HepG2 (cell line): ENCODE results near the gene TMEM35B. TPM values are rescaled to one million over a fixed set of nuclear protein-coding genes. Genes with fewer than 3 reads are reported as not detected.

Experiments used
- ATAC-seq: fragments of 200-7000 bp; cut with Tn5 transposase; 3 replicates; pipeline ENCODE4 v1.9.1; 2020; ENCODE audit warnings: mild to moderate bottlenecking, moderate library complexity
- BruUV-seq: library from RNA; stranded (reverse); fragments of 400-500 nt; replicated peaks from 2 replicates; lab custom pipeline; 2021; lab: Mats Ljungman, UMichigan
- CTCF ChIA-PET: fragments of 300-600 bp; formaldehyde crosslinking; extraction: SDS; loops from one replicate; lab custom pipeline; 2021; ENCODE audit warnings: low total read pairs, inconsistent platforms, low intra/inter-chr PET ratio; lab: Yijun Ruan, JAX
- POLR2A ChIA-PET: fragments of 350-600 bp; sonication (Branson Sonifier 250); formaldehyde crosslinking; loops from one replicate; lab custom pipeline; 2020; ENCODE audit warnings: antibody characterized with exemption, inconsistent platforms; lab: Yijun Ruan, JAX
- DNase-seq: peaks from one replicate; pipeline ENCODE4 v3.0.0-alpha.2; 2015; ENCODE audit warnings: low spot score
- FAIRE-seq: peaks from 3 replicates; lab custom pipeline; 2011; peaks lifted over from hg19 to GRCh38; lab: Jason Lieb, UNC
- H2AFZ ChIP-seq: one replicate; pipeline ENCODE4 v1.6.1; 2011; ENCODE audit warnings: low read length, inconsistent platforms
- H3K27ac ChIP-seq: fragments of 300-600 bp; 3 replicates; pipeline ENCODE4 v1.8.0; 2011; ENCODE audit warnings: mixed run types, mild to moderate bottlenecking, mixed read lengths, low read length, inconsistent platforms; ENCODE audit not compliant: insufficient read depth; ENCODE audit errors: extremely low read length
- H3K27me3 ChIP-seq, 2 experiments: fragments of 200-600 bp in 1 of 2; 2 replicates in 1 of 2; 3 replicates in 1 of 2; pipeline versions ENCODE4 v1.6.0 to v1.8.0; 2011; ENCODE audit warnings: low read length in 2 of 2, mild to moderate bottlenecking in 2 of 2, moderate library complexity in 2 of 2, inconsistent platforms in 1 of 2; ENCODE audit not compliant: insufficient read depth in 2 of 2, control insufficient read depth in 1 of 2
- H3K36me3 ChIP-seq, 2 experiments: fragments of 200-600 bp in 1 of 2; replicated peaks in 1 of 2; 2 replicates in 1 of 2; 3 replicates in 1 of 2; pipeline versions ENCODE4 v1.5.1 to v1.8.0; 2011; ENCODE audit warnings: low read length in 2 of 2, inconsistent platforms in 1 of 2; ENCODE audit not compliant: insufficient read depth in 2 of 2, control insufficient read depth in 1 of 2
- H3K4me1 ChIP-seq: 2 replicates; pipeline ENCODE4 v1.5.1; 2012; ENCODE audit warnings: low read length, inconsistent platforms; ENCODE audit not compliant: insufficient read depth
- H3K4me2 ChIP-seq: 2 replicates; pipeline ENCODE4 v1.6.0; 2011; ENCODE audit warnings: low read depth, low read length, inconsistent platforms
- H3K4me3 ChIP-seq, 3 experiments: fragments of 200-600 bp in 1 of 3; sonication (generic), shearing (Covaris generic) in 1 of 3; replicated peaks in 1 of 3; 2 replicates each; pipeline ENCODE4 v1.5.1; 2011 to 2016; ENCODE audit warnings: low read length in 3 of 3, inconsistent platforms in 2 of 3, low read depth in 2 of 3, mild to moderate bottlenecking in 2 of 3, control low read depth in 1 of 3, mixed read lengths in 1 of 3; ENCODE audit not compliant: insufficient read depth in 1 of 3
- H3K79me2 ChIP-seq: one replicate; pipeline ENCODE4 v1.6.1; 2011; ENCODE audit warnings: low read length, inconsistent platforms; ENCODE audit not compliant: insufficient read depth
- H3K9ac ChIP-seq: 2 replicates; pipeline ENCODE4 v1.6.0; 2011; ENCODE audit warnings: mild to moderate bottlenecking, low read depth, low read length, inconsistent platforms; ENCODE audit not compliant: insufficient read depth
- H3K9me3 ChIP-seq: 2 replicates; pipeline ENCODE4 v1.5.1; 2012; ENCODE audit warnings: mild to moderate bottlenecking, low read length
- H4K20me1 ChIP-seq: 2 replicates; pipeline ENCODE4 v1.6.0; 2011; ENCODE audit warnings: inconsistent platforms, mild to moderate bottlenecking, low read length, moderate library complexity; ENCODE audit not compliant: insufficient read depth
- EP300 ChIP-seq, 3 experiments: sonication (generic) in 1 of 3; formaldehyde crosslinking in 1 of 3; IDR thresholded peaks; 2 replicates each; pipeline versions ENCODE4 v1.5.1 to v1.6.1; 2011 to 2020; ENCODE audit warnings: low read depth in 2 of 3, low read length in 2 of 3, borderline replicate concordance in 1 of 3, improper control_type of control experiment in 1 of 3, mild to moderate bottlenecking in 1 of 3, missing genetic modification reagents in 1 of 3, moderate library complexity in 1 of 3
- FOXA3 ChIP-seq: IDR thresholded peaks from 2 replicates; pipeline ENCODE4 v1.6.1; 2016; ENCODE audit warnings: missing genetic modification reagents, missing compliant biosample characterization
- LBX2 ChIP-seq: sonication (generic); formaldehyde crosslinking; IDR thresholded peaks from 2 replicates; pipeline ENCODE4 v1.5.0; 2020; ENCODE audit warnings: missing genetic modification reagents, mild to moderate bottlenecking, borderline replicate concordance
- NFKBIZ ChIP-seq: IDR thresholded peaks from 2 replicates; pipeline ENCODE4 v1.6.1; 2018; ENCODE audit warnings: missing genetic modification reagents, missing compliant biosample characterization
- PBX3 ChIP-seq: sonication (generic); formaldehyde crosslinking; IDR thresholded peaks from 2 replicates; pipeline ENCODE4 v1.8.1; 2023; ENCODE audit warnings: missing genetic modification reagents, inconsistent platforms, borderline replicate concordance
- TIGD3 ChIP-seq: sonication (generic); formaldehyde crosslinking; IDR thresholded peaks from 2 replicates; pipeline ENCODE4 v1.5.1; 2020; ENCODE audit warnings: mild to moderate bottlenecking, missing genetic modification reagents, borderline replicate concordance
- ZBTB2 ChIP-seq: sonication (generic); formaldehyde crosslinking; IDR thresholded peaks from 2 replicates; pipeline ENCODE4 v1.8.0; 2022; ENCODE audit warnings: low read depth, missing genetic modification reagents
- ZFYVE20 ChIP-seq: sonication (generic); formaldehyde crosslinking; IDR thresholded peaks from 2 replicates; pipeline ENCODE4 v1.8.0; 2023; ENCODE audit warnings: low read depth, mild to moderate bottlenecking, moderate library complexity, missing genetic modification reagents, borderline replicate concordance
- ZNF180 ChIP-seq: sonication (generic); formaldehyde crosslinking; IDR thresholded peaks from 2 replicates; pipeline ENCODE4 v1.4.0; 2020; ENCODE audit warnings: low read depth, missing genetic modification reagents, borderline replicate concordance
- ZNF34 ChIP-seq: sonication (generic); formaldehyde crosslinking; IDR thresholded peaks from 2 replicates; pipeline ENCODE4 v1.4.0; 2020; ENCODE audit warnings: mild to moderate bottlenecking, missing genetic modification reagents, borderline replicate concordance
- ZNF354B ChIP-seq: sonication (generic); formaldehyde crosslinking; IDR thresholded peaks from 2 replicates; pipeline ENCODE4 v1.8.0; 2022; ENCODE audit warnings: mild to moderate bottlenecking, missing genetic modification reagents
- ZNF460 ChIP-seq: sonication (generic); formaldehyde crosslinking; IDR thresholded peaks from 2 replicates; pipeline ENCODE4 v1.5.1; 2020; ENCODE audit warnings: missing genetic modification reagents, mild to moderate bottlenecking, borderline replicate concordance
- ZNF572 ChIP-seq: sonication (generic); formaldehyde crosslinking; IDR thresholded peaks from 2 replicates; pipeline ENCODE4 v1.5.1; 2020; ENCODE audit warnings: mild to moderate bottlenecking, missing genetic modification reagents
- ZNF574 ChIP-seq: sonication (generic); formaldehyde crosslinking; IDR thresholded peaks from 2 replicates; pipeline ENCODE4 v1.4.0; 2020; ENCODE audit warnings: missing genetic modification reagents
- ZNF644 ChIP-seq: IDR thresholded peaks from 2 replicates; pipeline ENCODE4 v1.6.1; 2016; ENCODE audit warnings: low read depth
- WGBS: methylation state at CpG from one replicate; pipeline ENCODE4 v1.1.6; 2017; ENCODE audit warnings: low lambda C conversion rate; 5-methylcytosine and 5-hydroxymethylcytosine counted together
- in situ Hi-C: cut with HindIII; loops from 2 replicates; pipeline ENCODE4 v1.10.0; 2017; ENCODE audit warnings: low pct_unique_long_range_greater_than_20kb; ENCODE audit not compliant: extremely low pct_ligation_motif_present
- intact Hi-C: fragments of 100-400 bp; cut with micrococcal nuclease; formaldehyde crosslinking; loops from one replicate; pipeline ENCODE4 v1.10.0; 2022; ENCODE audit not compliant: unreplicated experiment
- polyA plus RNA-seq, 8 experiments: library from polyadenylated mRNA; depleted of rRNA in 3 of 8; stranded (reverse) in 7 of 8; unstranded in 1 of 8; fragments of >200 nt; fragmentation: Illumina TruSeq in 4 of 8; extraction: Trizol in 4 of 8; gene quantifications; 2 replicates each; pipeline versions ENCODE4 v1.2.1 to v1.2.3, GENCODE V29; 2011 to 2016; ENCODE audit warnings: low read depth in 4 of 8, missing spikeins in 1 of 8, mixed read lengths in 1 of 8; ENCODE audit not compliant: insufficient read depth in 1 of 8
- total RNA-seq, 5 experiments: library from RNA; depleted of rRNA; stranded (reverse); fragments of >200 nt; fragmentation: Illumina TruSeq; extraction: Trizol; gene quantifications; 2 replicates each; pipeline ENCODE4 v1.2.3, GENCODE V29; 2016; ENCODE audit warnings: low read depth in 1 of 5

TMEM35B gene
- total and polyA plus RNA-seq, 2 of the 13 experiments (the other 11 are each of a cell fraction or from before 2014, with no cell fraction given): 11.5 to 26.0 TPM

GRCh38 chr1:34965597-34965996 is 19.6 kb downstream of the TMEM35B start (continued):
- TF ChIP-seq TIGD3 (CRISPR knock-in tag) (no peak), ZNF644 (CRISPR knock-in tag) (no peak), ZNF572 (CRISPR knock-in tag) (no peak)

- no peaks in the 10 kb centered on the region for H3K9me3 ChIP-seq
- FAIRE-seq (no peak), DNase-seq (no peak), ATAC-seq (no peak)
- in situ Hi-C loops: no loop called here
- 0% methylated on average over 1 of the region's 1 CpG for WGBS
- no peak overlapping the region for H3K27ac ChIP-seq
- H3K9ac ChIP-seq: no peak overlapping the region
- BruUV-seq: no TSS peak
- H4K20me1 ChIP-seq: no peaks in the 10 kb centered on the region
- no peaks in the 10 kb centered on the region for H3K36me3 ChIP-seq
- ChIA-PET CTCF (no interaction called here), POLR2A (no interaction called here)
- H3K4me1 ChIP-seq: peaks cover 8% of the 10 kb centered on the region; the same call in 1 of the 2 replicates
- intact Hi-C loops: no loop called here
- H3K79me2 ChIP-seq: no peaks in the 10 kb centered on the region
- H3K27me3 ChIP-seq: no peaks in the 10 kb centered on the region
- H3K4me2 ChIP-seq: no peak overlapping the region
- H2AFZ ChIP-seq: no peak overlapping the region
- H3K4me3 ChIP-seq: no peak overlapping the region
- no peak for TF ChIP-seq ZNF34
- no peak for TF ChIP-seq ZNF354B (CRISPR knock-in tag)
- no peak for TF ChIP-seq NFKBIZ (CRISPR knock-in tag)
- TF ChIP-seq PBX3 (CRISPR knock-in tag): no peak
- TF ChIP-seq ZBTB2 (CRISPR knock-in tag): no peak
- TF ChIP-seq EP300 (IDR thresholded peaks at IDR 0.05; ENCODE audit: low read depth in 2 of 2, low read length in 2 of 2): no peak
- no peak for TF ChIP-seq EP300 (CRISPR knock-in tag; IDR thresholded peaks at IDR 0.05; ENCODE audit: borderline replicate concordance)
- no peak for TF ChIP-seq ZNF574 (CRISPR knock-in tag)
- TF ChIP-seq ZNF460 (CRISPR knock-in tag): no peak
- TF ChIP-seq ZFYVE20: no peak
- no peak for TF ChIP-seq ZNF180 (CRISPR knock-in tag)
- TF ChIP-seq LBX2 (CRISPR knock-in tag): no peak
- no peak for TF ChIP-seq FOXA3 (CRISPR knock-in tag)
Measured at GRCh38 chr1:34950428-34950827, 34.7 kb downstream of the TMEM35B start.
